Effector CD8-positive, alpha-beta T cell (primary cell): ENCODE results near the gene PSMD3.
A peak's percentile ranks its signal among the peaks of the same experiment; 100 is the strongest.
"Not testable (repeated sequence)": the region's sequence is repeated elsewhere in the genome, so short reads cannot be mapped to it uniquely, and the experiment has no call there.

ENCODE experiments used
- DNase-seq: peaks from one replicate; lab custom pipeline; 2025; lab: John Stamatoyannopoulos, UW
- total RNA-seq, 4 experiments: gene quantifications; one replicate each; lab custom pipeline; 2026; lab: John Stamatoyannopoulos, UW

PSMD3 gene
- total RNA-seq = 89.2 to 168 (median 103) reads per million in 4 experiments

- peak; percentile 96 for DNase-seq
These were observed at the start of gene PSMD3 for GRCh38 chr17:39980351-39981206. Gene PSMD3 (plus strand): TSS chr17:39980807. CDS start chr17:39980971, 164 bp downstream.

- DNase-seq = no peak
These were observed 46.7 kb upstream of the PSMD3 start for GRCh38 chr17:39933912-39934311.

DNA sequence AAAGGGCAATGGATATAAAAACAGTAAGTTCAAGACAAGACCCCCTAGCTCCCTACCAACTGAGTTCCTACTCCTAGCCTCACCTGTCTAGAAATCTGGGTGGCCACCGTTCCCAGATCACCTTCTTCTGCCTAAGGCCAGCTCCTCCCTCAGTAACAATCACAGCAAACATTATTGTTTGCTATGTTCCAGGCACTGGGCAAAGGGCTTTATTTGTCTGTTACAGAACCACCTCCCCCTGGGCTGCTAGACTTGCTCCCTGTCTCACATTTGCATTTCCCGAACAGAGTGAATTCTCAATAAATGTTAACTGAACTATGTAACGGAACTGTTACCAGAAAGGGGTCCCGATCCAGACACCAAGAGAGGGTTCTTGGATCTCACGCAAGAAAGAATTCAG is 46.3 kb upstream of the PSMD3 start:
- DNase-seq = no peak

- DNase-seq = no peak
These were observed 44.7 kb upstream of the PSMD3 start for GRCh38 chr17:39935909-39936308.

DNA sequence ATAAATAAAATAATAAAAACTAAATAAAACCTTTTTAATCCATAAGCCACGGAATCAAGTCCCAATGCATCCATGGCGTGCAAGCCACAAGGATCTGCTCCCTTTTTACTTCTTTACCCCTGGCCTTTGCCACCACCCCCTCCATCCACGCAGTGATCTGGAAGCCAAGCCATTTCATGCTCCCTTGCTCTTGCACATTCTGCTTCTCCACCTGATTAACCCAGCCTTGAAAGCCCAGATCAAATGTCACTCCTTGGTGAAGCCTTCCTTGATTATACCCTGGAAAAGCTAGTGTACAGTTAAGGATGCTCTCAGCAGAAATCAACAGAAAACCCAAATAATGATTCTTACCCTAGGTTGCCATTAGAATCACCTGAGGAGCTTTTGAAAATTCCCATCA is 43.2 kb upstream of the PSMD3 start:
- DNase-seq = no peak

GRCh38 chr17:39938140-39938869 is 42.3 kb upstream of the PSMD3 start:
- DNase-seq = no peak

DNA sequence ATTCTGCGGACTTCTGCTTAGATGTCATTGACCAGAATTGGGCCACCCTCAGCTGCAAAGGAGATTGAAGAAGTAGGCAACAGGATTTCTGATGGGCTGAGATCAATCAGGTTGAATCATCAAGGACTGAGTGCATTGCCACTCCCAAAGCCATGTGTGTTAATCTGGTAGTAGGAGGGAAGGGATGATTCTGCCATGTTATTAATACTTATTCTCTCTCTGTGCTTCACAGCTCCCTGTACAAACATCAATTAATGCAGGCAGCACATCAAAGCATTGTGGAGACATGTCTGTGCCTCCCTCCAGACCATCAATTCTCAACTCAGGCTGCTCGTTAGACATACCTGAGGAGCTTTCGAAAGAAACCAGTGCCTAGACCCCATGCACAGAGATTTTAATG is 41.5 kb upstream of the PSMD3 start:
- no peak for DNase-seq

DNA sequence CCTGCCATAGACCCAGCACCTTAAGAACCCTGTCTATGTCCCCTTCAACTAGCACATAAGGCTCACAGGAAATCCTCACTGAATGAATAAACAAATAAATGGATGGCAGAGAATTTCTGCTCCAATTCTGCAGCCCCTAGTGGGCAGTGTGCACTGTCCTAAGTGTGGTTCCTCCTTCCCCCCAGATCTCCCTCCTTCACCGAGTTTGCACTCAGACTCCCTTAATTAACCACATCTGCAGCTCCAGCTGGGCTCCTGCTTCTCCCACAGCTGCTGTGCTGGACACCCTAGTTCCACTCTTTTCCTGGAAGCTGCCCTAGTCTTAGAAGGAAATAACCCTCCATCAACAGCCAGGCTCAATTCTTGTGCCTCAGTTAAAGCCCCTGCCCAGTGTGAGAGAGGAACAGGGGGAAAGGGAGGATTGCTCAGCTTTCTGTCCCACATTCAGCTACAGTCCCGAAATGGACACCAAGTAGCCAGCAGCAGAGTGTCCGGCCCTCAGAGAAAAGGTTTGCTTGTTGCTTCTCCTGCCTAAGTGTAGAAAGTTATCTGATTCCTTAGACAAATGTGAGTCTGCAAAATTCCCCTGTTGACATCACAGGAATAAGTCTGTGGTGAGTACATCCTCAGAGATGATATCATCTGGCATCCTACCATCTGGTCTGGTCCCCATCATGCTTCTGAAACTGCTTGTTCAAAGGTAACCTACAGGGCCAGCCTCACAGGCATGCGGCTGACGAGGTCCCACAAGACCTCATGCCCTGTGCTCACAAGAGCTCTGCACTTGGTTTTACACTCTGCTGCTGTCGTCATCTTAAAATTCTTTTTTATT is 40.8 kb upstream of the PSMD3 start:
- no peak for DNase-seq

GRCh38 chr17:39943702-39944392 is 36.8 kb upstream of the PSMD3 start:
- DNase-seq = no peak

- DNase-seq = no peak
These were observed 36.3 kb upstream of the PSMD3 start for GRCh38 chr17:39944393-39944711.

DNA sequence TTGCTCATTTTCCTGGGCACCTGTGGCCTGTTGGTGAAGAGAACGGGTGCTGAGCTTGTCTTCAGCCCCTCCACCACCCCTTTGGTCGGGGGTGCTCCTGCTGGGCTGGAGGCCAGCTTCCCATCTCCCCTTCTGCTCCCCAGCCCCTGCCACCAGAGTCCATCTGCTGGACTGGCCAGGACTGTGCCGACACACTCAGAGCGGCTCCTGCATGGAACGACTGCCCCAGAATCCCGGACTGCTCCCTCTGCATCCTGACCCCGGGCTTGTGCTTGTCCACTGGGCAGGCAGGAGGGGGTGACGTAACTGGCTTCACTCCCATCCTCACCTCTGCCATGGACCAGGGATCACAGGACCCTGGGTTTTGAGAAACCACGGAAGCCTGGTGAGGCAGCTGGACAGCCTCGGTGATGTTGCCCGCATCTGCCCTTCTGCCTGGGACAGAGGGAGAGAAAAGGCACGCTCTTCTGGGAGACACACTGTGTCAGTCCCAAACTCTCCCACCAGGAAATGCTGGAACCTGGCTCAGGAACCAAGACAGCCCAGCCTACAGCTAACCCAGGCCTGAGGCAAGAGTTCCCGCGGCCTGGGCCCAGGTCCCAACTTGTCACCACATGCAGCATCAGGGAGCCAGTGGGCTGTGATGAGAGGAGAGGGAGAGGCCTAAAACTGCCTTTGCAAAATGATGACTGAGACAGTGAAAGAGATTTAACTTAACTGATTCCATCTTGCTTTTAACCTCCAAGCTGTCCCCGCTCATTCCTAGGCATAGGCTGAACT is 33.9 kb upstream of the PSMD3 start:
- DNase-seq = no peak

DNA sequence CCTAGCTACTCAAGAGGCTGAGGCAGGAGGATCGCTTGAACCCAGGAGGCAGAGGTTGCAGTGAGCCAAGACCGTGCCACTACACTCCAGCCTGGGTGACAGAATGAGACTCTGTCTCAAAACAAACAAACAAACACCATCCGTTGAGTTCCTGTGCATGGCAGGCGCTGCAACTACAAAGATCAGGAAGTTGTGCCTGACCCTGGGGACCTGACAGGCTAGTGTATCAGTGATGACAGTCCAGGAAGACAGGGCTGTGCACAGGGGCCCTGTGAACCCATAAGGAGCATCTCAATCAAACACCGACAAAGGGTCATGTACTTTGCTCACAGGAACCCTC is 32.1 kb upstream of the PSMD3 start:
- DNase-seq = not testable (repeated sequence)

- DNase-seq = no peak
These were observed 31.6 kb upstream of the PSMD3 start for GRCh38 chr17:39949028-39949427.

GRCh38 chr17:39950871-39951348 is 29.7 kb upstream of the PSMD3 start:
- DNase-seq = no peak

DNA sequence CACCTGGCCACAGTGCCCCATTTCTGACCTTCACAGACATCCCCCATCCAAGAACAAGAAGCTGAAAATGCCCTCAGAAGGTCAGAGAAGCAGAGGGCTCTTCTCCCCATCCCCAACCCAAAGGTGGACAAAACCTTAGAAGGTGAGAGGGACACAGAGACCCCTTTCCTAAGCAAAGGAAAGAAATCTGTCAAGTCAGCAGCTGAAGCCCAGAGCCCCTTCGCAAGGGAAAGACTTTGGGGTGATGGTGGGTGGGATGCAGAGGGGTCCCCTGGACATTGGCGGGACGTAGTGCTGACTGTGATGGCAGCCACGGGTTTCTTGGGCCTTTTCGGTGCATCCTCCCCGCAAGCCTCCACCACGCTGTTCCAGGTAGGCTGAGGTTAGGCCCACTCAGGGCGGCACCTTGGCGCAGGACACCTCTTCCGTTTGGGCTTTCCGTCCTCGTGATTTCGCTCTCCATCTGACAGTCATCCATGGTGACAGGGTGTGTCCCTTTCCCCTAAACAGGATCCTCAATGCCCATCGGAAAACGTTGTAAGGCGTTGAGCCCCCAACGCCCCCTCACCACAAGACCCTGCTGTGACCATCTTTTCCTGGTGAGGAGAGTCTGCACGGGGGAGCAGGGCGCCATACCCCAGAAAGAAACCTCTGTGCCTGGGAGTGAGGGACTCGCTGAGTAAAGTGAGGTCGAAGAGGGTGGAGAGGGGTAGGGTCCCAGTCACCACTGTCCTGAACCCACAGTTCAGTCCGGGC is 28.5 kb upstream of the PSMD3 start:
- no peak for DNase-seq

DNA sequence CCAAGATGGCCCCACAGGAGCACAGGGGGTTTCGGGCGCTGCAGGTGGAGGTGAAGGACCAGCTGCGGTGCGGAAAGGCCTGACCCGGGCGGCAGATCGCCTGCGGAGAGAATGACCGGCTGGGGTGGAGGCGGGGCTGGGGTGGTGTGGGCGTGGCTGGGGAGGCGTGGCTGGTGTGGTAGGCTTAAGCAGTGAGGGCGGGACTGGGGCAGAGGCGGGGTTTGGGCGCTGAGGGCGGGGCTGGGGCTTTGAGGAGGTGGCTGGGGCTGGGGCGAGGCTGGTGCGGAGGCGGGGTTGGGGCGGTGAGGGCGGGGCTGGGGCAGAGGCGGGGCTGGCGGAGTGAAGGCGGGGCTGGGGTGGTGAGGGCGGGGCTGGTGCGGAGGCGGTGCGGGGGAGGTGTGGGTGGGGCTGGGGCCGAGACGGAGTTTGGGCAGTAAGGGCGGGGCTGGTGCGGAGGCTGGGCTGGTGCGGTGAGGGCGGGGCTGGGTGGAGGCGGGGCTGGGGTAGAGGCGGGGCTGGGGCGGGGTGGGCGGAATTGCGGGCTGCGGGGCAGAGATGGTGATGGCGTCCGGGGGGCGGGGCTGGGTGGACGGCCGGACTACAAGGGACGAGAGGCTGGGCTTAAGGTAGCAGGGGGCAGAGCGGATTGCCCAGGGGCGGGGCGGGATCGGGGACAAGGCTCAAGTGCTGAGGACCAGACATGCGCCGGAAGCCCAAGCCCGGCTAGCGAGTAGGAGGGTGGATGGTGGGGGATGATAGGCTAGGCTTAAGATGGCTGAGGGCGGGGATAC is 27.7 kb upstream of the PSMD3 start:
- peak; percentile 93 for DNase-seq

- no peak for DNase-seq
These were observed 27.1 kb upstream of the PSMD3 start for GRCh38 chr17:39953471-39953888.

DNA sequence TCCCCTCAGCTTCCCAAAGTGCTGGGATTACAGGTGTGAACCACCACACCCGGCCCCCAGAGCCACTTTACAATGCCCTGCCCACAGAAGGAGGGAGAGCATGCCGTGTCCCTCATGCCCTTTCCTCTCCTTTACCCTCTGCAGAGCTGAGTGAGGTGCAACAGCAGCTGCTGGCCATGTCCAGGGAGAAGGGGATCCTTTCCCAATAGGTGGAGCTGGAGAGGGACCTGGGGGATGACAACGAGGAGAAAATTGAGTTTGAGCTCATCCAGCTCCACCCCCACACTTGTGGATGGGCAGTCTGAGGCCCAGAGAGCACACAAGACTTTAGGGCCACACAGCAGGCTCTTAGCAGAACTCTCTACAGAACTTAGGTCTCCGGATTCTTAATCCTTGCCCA is 25.7 kb upstream of the PSMD3 start:
- DNase-seq = no peak

DNA sequence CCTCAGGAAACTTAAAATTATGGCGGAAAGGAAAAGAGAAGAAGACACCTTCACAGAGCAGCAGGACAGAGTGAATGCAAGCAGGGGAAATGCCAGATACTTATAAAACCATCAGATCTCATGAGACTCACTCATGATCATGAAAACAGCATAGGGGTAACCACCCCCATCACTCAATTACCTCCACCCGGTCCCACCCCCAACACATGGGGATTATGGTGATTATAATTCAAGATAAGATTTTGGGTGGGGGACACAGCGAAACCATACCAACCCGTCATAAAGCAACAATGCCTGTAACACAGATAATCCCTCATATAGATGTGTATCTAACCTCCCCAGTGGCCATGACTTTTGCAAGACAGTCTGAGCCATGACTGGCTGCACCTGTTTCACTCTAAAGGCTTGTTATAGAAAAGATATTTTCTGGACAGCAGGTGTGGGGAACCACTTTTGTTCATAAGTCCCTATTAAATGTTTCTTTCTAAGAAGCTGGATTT is 24.8 kb upstream of the PSMD3 start:
- DNase-seq = no peak
